ENCODE results near the gene CDC14A. TPM values are rescaled to one million over a fixed set of nuclear protein-coding genes. Genes with fewer than 3 reads are reported as not detected.

Gene CDC14A
- total and polyA plus RNA-seq, 2 of the 8 experiments (the other 6 are each of a cell fraction or from before 2014, with no cell fraction given): 3.2 to 8.9 TPM

DNA sequence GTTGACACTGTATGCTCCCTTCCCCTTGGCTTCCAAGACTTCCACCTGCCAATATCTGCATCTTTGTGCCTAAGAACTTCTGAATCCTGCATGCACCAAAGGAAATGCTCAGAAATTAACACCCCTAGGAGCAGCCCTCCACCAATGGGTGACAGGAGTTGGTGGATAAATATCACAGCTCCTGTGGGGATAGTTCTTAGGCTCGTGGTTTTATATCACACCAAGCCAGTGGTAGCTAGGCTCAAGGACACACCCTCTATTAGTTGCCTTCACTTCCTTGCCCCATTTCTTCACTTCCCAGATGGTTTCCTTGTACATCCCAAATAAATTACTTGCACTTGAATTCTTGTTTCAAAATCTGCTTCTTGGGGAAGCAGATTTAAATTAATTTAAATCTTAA lies 16.9 kb upstream of the CDC14A start:
- H3K4me1 ChIP-seq (replicated peaks in 1 of 4; ENCODE audit: control insufficient read depth in 3 of 4, insufficient read depth in 4 of 4, low read length in 3 of 4): peaks cover 0 to 5% (median 2%) of the 10 kb centered on the region in 4 experiments; a peak in 2 of 7 replicates
- H3K23ac ChIP-seq (ENCODE audit: insufficient read length): no peak overlapping the region
- H3K4ac ChIP-seq (replicated peaks; ENCODE audit: insufficient read length, low read depth, low read length): no peak overlapping the region
- ChIA-PET CTCF (ENCODE audit: partially characterized antibody) (interaction anchor here (0.7 to 1.0 kb wide), 3 partner anchors 9 to 21 kb away, joined by 3 to 4 read pairs (median 4); no protein-coding TSS in a partner anchor), POLR2A (ENCODE audit: partially characterized antibody) (interaction anchor here (1.2 to 1.3 kb wide), 2 partner anchors 10 to 15 kb away, joined by 3 to 4 read pairs; no protein-coding TSS in a partner anchor)
- H2BK120ac ChIP-seq (replicated peaks; ENCODE audit: low read depth, low read length): no peak overlapping the region
- no peak overlapping the region for H2AK5ac ChIP-seq (ENCODE audit: low read depth, low read length)
- no peak overlapping the region for H2BK5ac ChIP-seq (ENCODE audit: low read depth, low read length)
- H3K14ac ChIP-seq (ENCODE audit: insufficient read length): no peak overlapping the region
- H3K9me3 ChIP-seq (ENCODE audit: insufficient read depth in 2 of 2, low read depth in 1 of 2, low read length in 1 of 2): no peaks in the 10 kb centered on the region
- no peak overlapping the region for H4K91ac ChIP-seq (replicated peaks; ENCODE audit: insufficient read length, low read length)
- H3K79me1 ChIP-seq (ENCODE audit: low read depth, low read length): no peaks in the 10 kb centered on the region
- H3K4me2 ChIP-seq (ENCODE audit: insufficient read depth in 1 of 2, low read depth in 2 of 2, low read length in 2 of 2): no peak overlapping the region
- H3K36me3 ChIP-seq (ENCODE audit: control insufficient read depth in 2 of 4, insufficient read depth in 4 of 4, low read length in 3 of 4): no peaks in the 10 kb centered on the region
- H2AFZ ChIP-seq (ENCODE audit: low read length): no peak overlapping the region
- H3K23me2 ChIP-seq (ENCODE audit: low read depth, low read length): no peaks in the 10 kb centered on the region
- no peaks in the 10 kb centered on the region for H3K27me3 ChIP-seq (replicated peaks in 1 of 4; ENCODE audit: control insufficient read depth in 3 of 4, extremely low read depth in 1 of 4, insufficient read depth in 3 of 4, low read length in 3 of 4)
- H2BK15ac ChIP-seq (ENCODE audit: low read length): no peak overlapping the region
- 85% methylated on average over 1 of the region's 1 CpG; no CpG with 5 or more reads in 1 of the 2 experiments for WGBS, 2 experiments (ENCODE audit: extremely low coverage in 1 of 2, insufficient coverage in 1 of 2, insufficient read length in 1 of 2, insufficient replicate concordance in 2 of 2, low coverage in 1 of 2, low lambda C conversion rate in 2 of 2, missing lambda C conversion rate in 1 of 2)
- DNase-seq (ENCODE audit: low read depth in 1 of 2, low spot score in 2 of 2) (no peak), FAIRE-seq (no peak)
- H2BK20ac ChIP-seq (ENCODE audit: low read length): no peak overlapping the region
- no peak overlapping the region for H3K9ac ChIP-seq (replicated peaks in 1 of 4; ENCODE audit: extremely low read depth in 1 of 4, low read depth in 3 of 4, low read length in 3 of 4)
- no peak overlapping the region for H3K56ac ChIP-seq (replicated peaks; ENCODE audit: insufficient read length, low read depth, low read length)
- no peak overlapping the region for H4K8ac ChIP-seq (ENCODE audit: extremely low read depth, insufficient read depth, low read length)
- no peaks in the 10 kb centered on the region for H4K20me1 ChIP-seq (replicated peaks in 1 of 2; ENCODE audit: control insufficient read depth in 1 of 2, insufficient read depth in 2 of 2, low read length in 2 of 2)
- H2BK12ac ChIP-seq (ENCODE audit: low read depth, low read length): no peak overlapping the region
- no peak overlapping the region for H3K4me3 ChIP-seq (ENCODE audit: extremely low read depth in 1 of 4, insufficient read depth in 2 of 4, low read depth in 3 of 4, low read length in 4 of 4)
- no peaks in the 10 kb centered on the region for H3K79me2 ChIP-seq (ENCODE audit: control insufficient read depth in 1 of 2, insufficient read depth in 2 of 2, low read length in 2 of 2)
- H3K27ac ChIP-seq (ENCODE audit: low read depth, low read length): no peak overlapping the region
- no peak overlapping the region for H4K5ac ChIP-seq (ENCODE audit: insufficient read length, low read depth, low read length)
- H3K18ac ChIP-seq (ENCODE audit: extremely low read depth, low read length): no peak overlapping the region
- no peak for TF ChIP-seq ASH2L (IDR thresholded peaks at IDR 0.05; ENCODE audit: low read length)
- TF ChIP-seq RBBP5 (IDR thresholded peaks at IDR 0.05; ENCODE audit: borderline replicate concordance, low read depth, low read length): no peak
- TF ChIP-seq POLR2A (IDR thresholded peaks at IDR 0.05; ENCODE audit: control extremely low read depth in 1 of 2, low read depth in 2 of 2, low read length in 2 of 2): no peak
- no peak for TF ChIP-seq KDM5A (IDR thresholded peaks at IDR 0.05; ENCODE audit: low read length)
- TF ChIP-seq RXRA (IDR thresholded peaks at IDR 0.05; ENCODE audit: insufficient read depth, low read depth, low read length): no peak
- TF ChIP-seq ZNF274 (IDR thresholded peaks at IDR 0.05; ENCODE audit: borderline replicate concordance, extremely low read depth, low read length): no peak

Measured in H1 (cell line).